Liver (tissue), 3 donors: ENCODE measurements around the gene NRG3.

Source experiments
- CTCF ChIP-seq: fragments of 150-350 bp; IDR thresholded peaks from 2 replicates; pipeline ENCODE4 v1.5.1; 2017; ENCODE audit warnings: improper control_type of control experiment, low read depth, low read length; ENCODE audit not compliant: missing input control
- EGR1 ChIP-seq, 2 donors: IDR thresholded peaks; 2 replicates each; pipeline ENCODE4 v1.6.1; 2016 to 2018; ENCODE audit warnings: antibody characterized with exemption in 2 of 2, low read depth in 2 of 2
- GABPA ChIP-seq, 2 donors: IDR thresholded peaks in 1 of 2; conservative IDR thresholded peaks in 1 of 2; 2 replicates each; pipeline ENCODE4 v1.6.1; 2016; ENCODE audit warnings: antibody characterized with exemption in 2 of 2, mild to moderate bottlenecking in 1 of 2, moderate library complexity in 1 of 2
- HNF4A ChIP-seq, 2 donors: conservative IDR thresholded peaks; 2 replicates each; pipeline ENCODE4 v1.6.1; 2016; ENCODE audit warnings: antibody characterized with exemption in 2 of 2, mild to moderate bottlenecking in 2 of 2
- HNF4G ChIP-seq: IDR thresholded peaks from 2 replicates; pipeline ENCODE4 v1.6.1; 2016; ENCODE audit warnings: antibody characterized with exemption
- JUND ChIP-seq, 2 donors: IDR thresholded peaks; 2 replicates each; pipeline ENCODE4 v1.6.1; 2016; ENCODE audit warnings: antibody characterized with exemption in 2 of 2
- MAX ChIP-seq: IDR thresholded peaks from 2 replicates; pipeline ENCODE4 v1.6.1; 2016; ENCODE audit warnings: antibody characterized with exemption
- RAD21 ChIP-seq, 2 donors: IDR thresholded peaks; 2 replicates each; pipeline ENCODE4 v1.6.1; 2016; ENCODE audit warnings: antibody characterized with exemption in 2 of 2, mild to moderate bottlenecking in 2 of 2
- REST ChIP-seq: IDR thresholded peaks from 2 replicates; pipeline ENCODE4 v1.6.1; 2016; ENCODE audit warnings: antibody characterized with exemption, mild to moderate bottlenecking
- SP1 ChIP-seq: IDR thresholded peaks from 2 replicates; pipeline ENCODE4 v1.6.1; 2018; ENCODE audit warnings: antibody characterized with exemption, mild to moderate bottlenecking
- TAF1 ChIP-seq: conservative IDR thresholded peaks from 2 replicates; pipeline ENCODE4 v1.6.1; 2016; ENCODE audit warnings: antibody characterized with exemption, mild to moderate bottlenecking
- YY1 ChIP-seq: IDR thresholded peaks from 2 replicates; pipeline ENCODE4 v1.6.1; 2016; ENCODE audit warnings: antibody characterized with exemption, mild to moderate bottlenecking
- TF ChIP-seq, protein P1 (sequence below): IDR thresholded peaks from 2 replicates; pipeline ENCODE4 v1.6.1; 2016; ENCODE audit warnings: antibody characterized with exemption
- TF ChIP-seq, protein P2 (sequence below): IDR thresholded peaks from 2 replicates; pipeline ENCODE4 v1.6.1; 2016; ENCODE audit warnings: antibody characterized with exemption
- donor health status: healthy.
- donor health status: healthy.

GRCh38 chr10:82564353-82565196 is 689.6 kb downstream of the NRG3 start:
- no peak for TF ChIP-seq YY1
- no peak for TF ChIP-seq EGR1 (IDR thresholded peaks at IDR 0.05; ENCODE audit: low read depth in 2 of 2)
- TF ChIP-seq CTCF, result no peak
- no peak for TF ChIP-seq RAD21 (IDR thresholded peaks at IDR 0.05)
- TF ChIP-seq GABPA (IDR thresholded peaks at IDR 0.05 in 1 of 2, conservative IDR thresholded peaks at IDR 0.05 in 1 of 2), result no peak
- TF ChIP-seq MAX, result no peak
- TF ChIP-seq TAF1, result no peak
- TF ChIP-seq, protein P1, sequence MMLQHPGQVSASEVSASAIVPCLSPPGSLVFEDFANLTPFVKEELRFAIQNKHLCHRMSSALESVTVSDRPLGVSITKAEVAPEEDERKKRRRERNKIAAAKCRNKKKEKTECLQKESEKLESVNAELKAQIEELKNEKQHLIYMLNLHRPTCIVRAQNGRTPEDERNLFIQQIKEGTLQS, result no peak
- TF ChIP-seq, protein P2, sequence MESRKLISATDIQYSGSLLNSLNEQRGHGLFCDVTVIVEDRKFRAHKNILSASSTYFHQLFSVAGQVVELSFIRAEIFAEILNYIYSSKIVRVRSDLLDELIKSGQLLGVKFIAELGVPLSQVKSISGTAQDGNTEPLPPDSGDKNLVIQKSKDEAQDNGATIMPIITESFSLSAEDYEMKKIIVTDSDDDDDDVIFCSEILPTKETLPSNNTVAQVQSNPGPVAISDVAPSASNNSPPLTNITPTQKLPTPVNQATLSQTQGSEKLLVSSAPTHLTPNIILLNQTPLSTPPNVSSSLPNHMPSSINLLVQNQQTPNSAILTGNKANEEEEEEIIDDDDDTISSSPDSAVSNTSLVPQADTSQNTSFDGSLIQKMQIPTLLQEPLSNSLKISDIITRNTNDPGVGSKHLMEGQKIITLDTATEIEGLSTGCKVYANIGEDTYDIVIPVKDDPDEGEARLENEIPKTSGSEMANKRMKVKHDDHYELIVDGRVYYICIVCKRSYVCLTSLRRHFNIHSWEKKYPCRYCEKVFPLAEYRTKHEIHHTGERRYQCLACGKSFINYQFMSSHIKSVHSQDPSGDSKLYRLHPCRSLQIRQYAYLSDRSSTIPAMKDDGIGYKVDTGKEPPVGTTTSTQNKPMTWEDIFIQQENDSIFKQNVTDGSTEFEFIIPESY, result no peak
- no peak for TF ChIP-seq SP1
- no peak for TF ChIP-seq JUND (IDR thresholded peaks at IDR 0.05)
- TF ChIP-seq HNF4G, result no peak
- TF ChIP-seq REST, result no peak
- TF ChIP-seq HNF4A (conservative IDR thresholded peaks at IDR 0.05), result no peak
